ENCODE measurements around the gene ELL3.
"Not testable (repeated sequence)": the region's sequence is repeated elsewhere in the genome, so short reads cannot be mapped to it uniquely, and the experiment has no call there.

ELL3 gene

GRCh38 chr15:43791993-43792760, 15.4 kb upstream of the ELL3 start, which contains the start of gene SERF2:
SERF2 (plus strand) TSS chr15:43792320; CDS start chr15:43792377, 57 bp downstream.
- DNase-seq, result peak; percentile 93

GRCh38 chr15:43789409-43789808, 12.6 kb upstream of the ELL3 start:
- no peak for DNase-seq

GRCh38 chr15:43779016-43779415, 2.2 kb upstream of the ELL3 start:
- DNase-seq, result no peak

- peak; percentile 58 for DNase-seq
Measured at GRCh38 chr15:43777267-43777914, 625 bp upstream of the ELL3 start.

GRCh38 chr15:43776101-43776717, 557 bp downstream of the ELL3 start:
- DNase-seq, result no peak

- DNase-seq, result peak; percentile 36
Measured at GRCh38 chr15:43775411-43775965, 1.3 kb downstream of the ELL3 start.

GRCh38 chr15:43774062-43774461, 2.7 kb downstream of the ELL3 start:
- DNase-seq, result no peak

GRCh38 chr15:43772624-43773023, 4.1 kb downstream of the ELL3 start:
- no peak for DNase-seq

GRCh38 chr15:43771816-43772215, 5.0 kb downstream of the ELL3 start:
- no peak for DNase-seq

GRCh38 chr15:43769584-43770228, 7.1 kb downstream of the ELL3 start:
- DNase-seq, result no peak

GRCh38 chr15:43763819-43764446, 12.8 kb downstream of the ELL3 start:
- no peak for DNase-seq

DNA sequence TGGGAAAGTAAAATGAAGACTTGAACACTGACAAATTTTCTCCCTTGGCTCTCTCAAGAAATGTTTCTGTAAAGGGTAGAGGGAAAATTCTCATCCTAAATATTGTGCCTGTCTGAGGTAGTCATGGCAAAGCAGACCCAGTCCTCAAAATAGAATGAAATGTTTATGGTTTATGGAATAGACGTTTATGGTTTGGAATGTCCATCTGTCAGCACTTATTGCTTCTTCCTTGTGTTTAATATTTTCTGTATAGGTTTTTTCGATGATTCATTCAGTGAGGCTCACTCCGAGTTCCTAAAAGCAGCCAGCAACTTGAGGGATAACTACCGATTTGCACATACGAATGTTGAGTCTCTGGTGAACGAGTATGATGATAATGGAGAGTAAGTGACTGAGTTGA, 13.9 kb downstream of the ELL3 start:
- no peak for DNase-seq

GRCh38 chr15:43751885-43752284, 24.9 kb downstream of the ELL3 start:
- no peak for DNase-seq

- no peak for DNase-seq
Measured at GRCh38 chr15:43749690-43750345, 26.9 kb downstream of the ELL3 start.

DNA sequence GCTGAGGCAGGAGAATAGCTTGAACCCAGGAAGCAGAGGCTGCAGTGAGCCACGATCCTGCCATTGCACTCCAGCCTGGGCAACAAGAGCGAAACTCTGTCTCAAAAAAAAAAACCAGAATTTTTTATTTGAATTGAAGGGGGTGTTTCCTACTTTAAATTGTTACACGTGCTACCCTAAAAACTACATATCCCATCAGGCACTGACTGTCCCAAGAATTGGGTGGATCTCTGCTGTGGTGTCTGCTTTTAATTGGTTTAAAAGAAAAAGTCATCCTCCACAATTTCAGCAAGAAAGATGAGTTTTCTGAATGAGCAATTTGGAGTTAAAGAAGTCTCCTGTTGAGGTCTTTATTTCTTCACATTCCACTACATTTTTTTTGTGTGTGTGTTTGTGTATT, 28.4 kb downstream of the ELL3 start:
- no peak for DNase-seq

GRCh38 chr15:43746903-43747309, 29.9 kb downstream of the ELL3 start:
- not testable (repeated sequence) for DNase-seq

- DNase-seq, result peak; percentile 42
Measured at GRCh38 chr15:43746245-43746902, 30.4 kb downstream of the ELL3 start, which contains the start of gene PDIA3. PDIA3 (plus strand) TSS chr15:43746438; CDS start chr15:43746540, 102 bp downstream.

- no peak for DNase-seq
Measured at GRCh38 chr15:43735416-43735815, 41.4 kb downstream of the ELL3 start.

- not testable (repeated sequence) for DNase-seq
Measured at GRCh38 chr15:43728053-43728725, 48.6 kb downstream of the ELL3 start.

- DNase-seq, result not testable (repeated sequence)
Measured at GRCh38 chr15:43726306-43726705, 50.5 kb downstream of the ELL3 start.

DNA sequence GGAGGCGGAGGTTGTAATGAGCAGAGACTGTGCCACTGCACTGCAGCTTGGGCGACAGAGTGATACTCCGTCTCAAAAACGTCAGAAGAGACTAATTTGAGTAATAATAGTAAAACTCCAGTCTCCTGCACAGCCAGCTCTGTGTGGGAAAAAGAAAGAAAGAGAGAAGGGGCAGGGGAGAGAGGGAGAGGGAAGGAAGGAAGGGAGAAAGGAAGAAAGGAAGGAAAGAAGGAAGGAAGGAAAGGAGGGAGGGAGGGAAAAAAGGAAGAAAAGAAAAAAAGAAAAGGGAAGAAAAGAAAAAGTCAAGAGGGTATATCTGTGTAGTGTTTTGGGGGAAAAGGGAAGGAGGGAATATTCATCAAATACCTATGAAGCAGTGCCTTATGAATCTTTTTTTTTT, 53.6 kb downstream of the ELL3 start:
- no peak for DNase-seq
